GM23338 (cell line): ENCODE measurements around the gene SIM1. TPM values are rescaled to one million over a fixed set of nuclear protein-coding genes. Genes with fewer than 3 reads are reported as not detected.

Source experiments
- ATAC-seq: fragments of 200-7000 bp; cut with Tn5 transposase; 3 replicates; pipeline ENCODE4 v1.9.1; 2020
- DNase-seq: peaks from one replicate; pipeline ENCODE4 v3.0.0-alpha.2; 2015; ENCODE audit warnings: low spot score
- H2AFZ ChIP-seq: fragments of 200-600 bp; sonication (generic); 2 replicates; pipeline ENCODE4 v1.8.0; 2016; ENCODE audit warnings: antibody characterized with exemption, mild to moderate bottlenecking, moderate library complexity
- H3F3A ChIP-seq: fragments of 200-600 bp; sonication (generic); replicated peaks from 2 replicates; pipeline ENCODE4 v1.8.0; 2017; ENCODE audit warnings: antibody characterized with exemption, mixed run types, low read depth
- H3K27ac ChIP-seq: fragments of 200-600 bp; sonication (generic); 2 replicates; pipeline ENCODE4 v1.6.1; 2016; ENCODE audit warnings: low read depth
- H3K27me3 ChIP-seq: fragments of 200-600 bp; sonication (generic); 2 replicates; pipeline ENCODE4 v1.8.0; 2016; ENCODE audit warnings: mild to moderate bottlenecking, mixed run types, moderate library complexity; ENCODE audit not compliant: insufficient read depth
- H3K36me3 ChIP-seq: fragments of 200-600 bp; sonication (generic); 2 replicates; pipeline ENCODE4 v1.8.0; 2016; ENCODE audit warnings: mild to moderate bottlenecking; ENCODE audit not compliant: insufficient read depth
- H3K4me1 ChIP-seq: fragments of 200-600 bp; sonication (generic); 2 replicates; pipeline ENCODE4 v1.8.0; 2016; ENCODE audit warnings: mild to moderate bottlenecking, moderate library complexity; ENCODE audit not compliant: insufficient read depth
- H3K4me2 ChIP-seq: fragments of 200-600 bp; sonication (generic); 2 replicates; pipeline ENCODE4 v1.7.1; 2017; ENCODE audit warnings: mixed run types
- H3K4me3 ChIP-seq: fragments of 200-600 bp; sonication (generic); 2 replicates; pipeline ENCODE4 v1.6.1; 2016; ENCODE audit warnings: mixed run types
- H3K79me2 ChIP-seq: fragments of 200-600 bp; sonication (generic); replicated peaks from 2 replicates; pipeline ENCODE4 v1.8.0; 2017; ENCODE audit warnings: mild to moderate bottlenecking; ENCODE audit not compliant: insufficient read depth
- H3K9me2 ChIP-seq: fragments of 200-600 bp; sonication (generic); 2 replicates; pipeline ENCODE4 v1.8.0; 2017; ENCODE audit not compliant: insufficient read depth
- H4K20me1 ChIP-seq: fragments of 200-600 bp; sonication (generic); replicated peaks from 2 replicates; pipeline ENCODE4 v1.8.0; 2017; ENCODE audit warnings: mild to moderate bottlenecking; ENCODE audit not compliant: insufficient read depth
- H3K27ac Mint-ChIP-seq: 2 replicates; pipeline ENCODE4 v1.8.0; 2020; ENCODE audit warnings: inconsistent platforms, mild to moderate bottlenecking, moderate library complexity, mixed read lengths
- H3K27me3 Mint-ChIP-seq: 3 replicates; pipeline ENCODE4 v1.8.0; 2022; ENCODE audit warnings: low read depth, mild to moderate bottlenecking, moderate library complexity, mixed read lengths, inconsistent platforms; ENCODE audit not compliant: insufficient read depth, poor library complexity
- H3K36me3 Mint-ChIP-seq: 3 replicates; pipeline ENCODE4 v1.8.0; 2021; ENCODE audit warnings: low read depth, mild to moderate bottlenecking, inconsistent platforms, moderate library complexity, mixed read lengths
- H3K4me1 Mint-ChIP-seq: 3 replicates; pipeline ENCODE4 v1.8.0; 2020; ENCODE audit warnings: mild to moderate bottlenecking, inconsistent platforms, mixed read lengths
- H3K4me3 Mint-ChIP-seq: 3 replicates; pipeline ENCODE4 v1.8.0; 2021; ENCODE audit warnings: moderate library complexity, mild to moderate bottlenecking, inconsistent platforms, mixed read lengths
- H3K9me3 Mint-ChIP-seq: 3 replicates; pipeline ENCODE4 v1.8.0; 2020; ENCODE audit warnings: moderate library complexity, mild to moderate bottlenecking, inconsistent platforms, mixed read lengths
- EZH2 ChIP-seq: fragments of 200-600 bp; sonication (generic); IDR thresholded peaks from one replicate; pipeline ENCODE4 v1.8.0; 2017; ENCODE audit warnings: antibody characterized with exemption, mild to moderate bottlenecking, low read depth; ENCODE audit not compliant: unreplicated experiment
- EZH2phosphoT487 ChIP-seq: fragments of 200-600 bp; sonication (generic); IDR thresholded peaks from one replicate; pipeline ENCODE4 v1.8.1; 2018; ENCODE audit warnings: antibody characterized with exemption; ENCODE audit not compliant: unreplicated experiment
- JUNB ChIP-seq: IDR thresholded peaks from one replicate; pipeline ENCODE4 v1.6.1; 2016; ENCODE audit warnings: antibody characterized with exemption; ENCODE audit not compliant: unreplicated experiment
- POLR2AphosphoS5 ChIP-seq: IDR thresholded peaks from 2 replicates; pipeline ENCODE4 v1.6.1; 2016; ENCODE audit warnings: antibody characterized with exemption, low read depth
- ZNF114 ChIP-seq: fragments of 250-450 bp; sonication (Bioruptor Pico); IDR thresholded peaks from 2 replicates; pipeline ENCODE4 v1.5.0; 2020; ENCODE audit warnings: mild to moderate bottlenecking, moderate library complexity
- polyA plus RNA-seq: library from polyadenylated mRNA; unstranded; fragments of >200 nt; fragmentation: Nextera tagmentation; extraction: Ambion mirVana; gene quantifications from 2 replicates; pipeline ENCODE4 v1.2.1, GENCODE V29; 2016
- total RNA-seq: library from RNA; depleted of rRNA; stranded (reverse); fragments of >200 nt; shearing (Covaris generic); gene quantifications from 2 replicates; pipeline ENCODE4 v1.2.3, GENCODE V29; 2014
- TF ChIP-seq, protein P1 (sequence below): fragments of 250-450 bp; sonication (Bioruptor Pico); IDR thresholded peaks from 2 replicates; pipeline ENCODE4 v1.5.0; 2020; ENCODE audit warnings: mild to moderate bottlenecking, moderate library complexity

Gene SIM1
- total and polyA plus RNA-seq, 2 experiments from 2014 or later: 0.42 to 0.49 TPM

GRCh38 chr6:100449239-100449691 is 15.5 kb downstream of the SIM1 start:
- H3K4me3 ChIP-seq: peak overlapping the region; percentile 13; the same call in 1 of the 2 replicates
- no peak overlapping the region; the same call in 1 of the 2 replicates for H2AFZ ChIP-seq
- H3K4me2 ChIP-seq: peak overlapping the region; percentile 48; the same call in 1 of the 2 replicates
- H3K36me3 ChIP-seq: no peaks in the 10 kb centered on the region
- no peak overlapping the region for H3K27ac Mint-ChIP-seq
- peaks cover 4% of the 10 kb centered on the region; the same call in 1 of the 2 replicates for H4K20me1 ChIP-seq
- TF ChIP-seq JUNB: no peak
- peak; percentile 36 for TF ChIP-seq EZH2
- TF ChIP-seq, protein P1, sequence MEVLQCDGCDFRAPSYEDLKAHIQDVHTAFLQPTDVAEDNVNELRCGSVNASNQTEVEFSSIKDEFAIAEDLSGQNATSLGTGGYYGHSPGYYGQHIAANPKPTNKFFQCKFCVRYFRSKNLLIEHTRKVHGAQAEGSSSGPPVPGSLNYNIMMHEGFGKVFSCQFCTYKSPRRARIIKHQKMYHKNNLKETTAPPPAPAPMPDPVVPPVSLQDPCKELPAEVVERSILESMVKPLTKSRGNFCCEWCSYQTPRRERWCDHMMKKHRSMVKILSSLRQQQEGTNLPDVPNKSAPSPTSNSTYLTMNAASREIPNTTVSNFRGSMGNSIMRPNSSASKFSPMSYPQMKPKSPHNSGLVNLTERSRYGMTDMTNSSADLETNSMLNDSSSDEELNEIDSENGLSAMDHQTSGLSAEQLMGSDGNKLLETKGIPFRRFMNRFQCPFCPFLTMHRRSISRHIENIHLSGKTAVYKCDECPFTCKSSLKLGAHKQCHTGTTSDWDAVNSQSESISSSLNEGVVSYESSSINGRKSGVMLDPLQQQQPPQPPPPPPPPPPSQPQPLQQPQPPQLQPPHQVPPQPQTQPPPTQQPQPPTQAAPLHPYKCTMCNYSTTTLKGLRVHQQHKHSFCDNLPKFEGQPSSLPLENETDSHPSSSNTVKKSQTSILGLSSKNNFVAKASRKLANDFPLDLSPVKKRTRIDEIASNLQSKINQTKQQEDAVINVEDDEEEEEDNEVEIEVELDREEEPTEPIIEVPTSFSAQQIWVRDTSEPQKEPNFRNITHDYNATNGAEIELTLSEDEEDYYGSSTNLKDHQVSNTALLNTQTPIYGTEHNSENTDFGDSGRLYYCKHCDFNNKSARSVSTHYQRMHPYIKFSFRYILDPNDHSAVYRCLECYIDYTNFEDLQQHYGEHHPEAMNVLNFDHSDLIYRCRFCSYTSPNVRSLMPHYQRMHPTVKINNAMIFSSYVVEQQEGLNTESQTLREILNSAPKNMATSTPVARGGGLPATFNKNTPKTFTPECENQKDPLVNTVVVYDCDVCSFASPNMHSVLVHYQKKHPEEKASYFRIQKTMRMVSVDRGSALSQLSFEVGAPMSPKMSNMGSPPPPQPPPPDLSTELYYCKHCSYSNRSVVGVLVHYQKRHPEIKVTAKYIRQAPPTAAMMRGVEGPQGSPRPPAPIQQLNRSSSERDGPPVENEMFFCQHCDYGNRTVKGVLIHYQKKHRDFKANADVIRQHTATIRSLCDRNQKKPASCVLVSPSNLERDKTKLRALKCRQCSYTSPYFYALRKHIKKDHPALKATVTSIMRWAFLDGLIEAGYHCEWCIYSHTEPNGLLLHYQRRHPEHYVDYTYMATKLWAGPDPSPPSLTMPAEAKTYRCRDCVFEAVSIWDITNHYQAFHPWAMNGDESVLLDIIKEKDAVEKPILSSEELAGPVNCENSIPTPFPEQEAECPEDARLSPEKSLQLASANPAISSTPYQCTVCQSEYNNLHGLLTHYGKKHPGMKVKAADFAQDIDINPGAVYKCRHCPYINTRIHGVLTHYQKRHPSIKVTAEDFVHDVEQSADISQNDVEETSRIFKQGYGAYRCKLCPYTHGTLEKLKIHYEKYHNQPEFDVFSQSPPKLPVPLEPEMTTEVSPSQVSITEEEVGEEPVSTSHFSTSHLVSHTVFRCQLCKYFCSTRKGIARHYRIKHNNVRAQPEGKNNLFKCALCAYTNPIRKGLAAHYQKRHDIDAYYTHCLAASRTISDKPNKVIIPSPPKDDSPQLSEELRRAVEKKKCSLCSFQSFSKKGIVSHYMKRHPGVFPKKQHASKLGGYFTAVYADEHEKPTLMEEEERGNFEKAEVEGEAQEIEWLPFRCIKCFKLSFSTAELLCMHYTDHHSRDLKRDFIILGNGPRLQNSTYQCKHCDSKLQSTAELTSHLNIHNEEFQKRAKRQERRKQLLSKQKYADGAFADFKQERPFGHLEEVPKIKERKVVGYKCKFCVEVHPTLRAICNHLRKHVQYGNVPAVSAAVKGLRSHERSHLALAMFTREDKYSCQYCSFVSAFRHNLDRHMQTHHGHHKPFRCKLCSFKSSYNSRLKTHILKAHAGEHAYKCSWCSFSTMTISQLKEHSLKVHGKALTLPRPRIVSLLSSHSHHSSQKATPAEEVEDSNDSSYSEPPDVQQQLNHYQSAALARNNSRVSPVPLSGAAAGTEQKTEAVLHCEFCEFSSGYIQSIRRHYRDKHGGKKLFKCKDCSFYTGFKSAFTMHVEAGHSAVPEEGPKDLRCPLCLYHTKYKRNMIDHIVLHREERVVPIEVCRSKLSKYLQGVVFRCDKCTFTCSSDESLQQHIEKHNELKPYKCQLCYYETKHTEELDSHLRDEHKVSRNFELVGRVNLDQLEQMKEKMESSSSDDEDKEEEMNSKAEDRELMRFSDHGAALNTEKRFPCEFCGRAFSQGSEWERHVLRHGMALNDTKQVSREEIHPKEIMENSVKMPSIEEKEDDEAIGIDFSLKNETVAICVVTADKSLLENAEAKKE: no peak
- no peak for TF ChIP-seq POLR2AphosphoS5
- TF ChIP-seq ZNF114: no peak
- TF ChIP-seq EZH2phosphoT487: peak; percentile 72
- no peaks in the 10 kb centered on the region for H3K9me3 Mint-ChIP-seq
- peaks cover 13% of the 10 kb centered on the region for H3K4me1 Mint-ChIP-seq
- no peaks in the 10 kb centered on the region; the same call in 1 of the 2 replicates for H3F3A ChIP-seq
- H3K36me3 Mint-ChIP-seq: no peaks in the 10 kb centered on the region
- peaks cover 100% of the 10 kb centered on the region for H3K27me3 ChIP-seq
- no peak overlapping the region for H3K4me3 Mint-ChIP-seq
- no peaks in the 10 kb centered on the region for H3K79me2 ChIP-seq
- peaks cover 11% of the 10 kb centered on the region for H3K27me3 Mint-ChIP-seq
- DNase-seq: peak; percentile 44
- peaks cover 19% of the 10 kb centered on the region for H3K4me1 ChIP-seq
- H3K9me2 ChIP-seq: no peaks in the 10 kb centered on the region
- no peak for ATAC-seq
- no peak overlapping the region for H3K27ac ChIP-seq
